ENCODE results near the gene ORM1. TPM values are rescaled to one million over a fixed set of nuclear protein-coding genes. Genes with fewer than 3 reads are reported as not detected.

The ORM1 gene
- total RNA-seq, 2 experiments from 2014 or later, result not detected

GRCh38 chr9:114335745-114336144 is 12.8 kb downstream of the ORM1 start:
- intact Hi-C loops (cut with micrococcal nuclease), result no loop called here

GRCh38 chr9:114336157-114336556 is 13.3 kb downstream of the ORM1 start:
- H3K27me3 Mint-ChIP-seq, result no peaks in the 10 kb centered on the region
- H3K27ac Mint-ChIP-seq, result peak overlapping the region; percentile 21
- intact Hi-C loops (cut with micrococcal nuclease), result no loop called here
- H3K9me3 Mint-ChIP-seq, result peaks cover 4% of the 10 kb centered on the region
- no peak overlapping the region for H3K4me3 Mint-ChIP-seq
- H3K4me1 Mint-ChIP-seq (ENCODE audit: low read depth), result peaks cover 10% of the 10 kb centered on the region
- ChIA-PET CTCF (interaction anchor here (1.0 to 1.2 kb wide), 4 partner anchors 45 to 317 kb away, joined by 3 to 4 read pairs (median 3); no protein-coding TSS in a partner anchor), POLR2A (no interaction called here)
- H3K36me3 Mint-ChIP-seq, result peaks cover 51% of the 10 kb centered on the region
- DNase-seq, result no peak

More at GRCh38 chr9:114335745-114336144, 12.8 kb downstream of the ORM1 start:
- no peak overlapping the region for H3K27ac Mint-ChIP-seq
- no peaks in the 10 kb centered on the region for H3K27me3 Mint-ChIP-seq
- H3K4me1 Mint-ChIP-seq (ENCODE audit: low read depth), result peaks cover 11% of the 10 kb centered on the region
- peaks cover 4% of the 10 kb centered on the region for H3K9me3 Mint-ChIP-seq
- CTCF ChIA-PET, result interaction anchor here (1.0 kb wide), 1 partner anchor 318 kb away, joined by 3 read pairs; no protein-coding TSS in a partner anchor
- H3K36me3 Mint-ChIP-seq, result peaks cover 49% of the 10 kb centered on the region
- no peak for DNase-seq
- no peak overlapping the region for H3K4me3 Mint-ChIP-seq
- POLR2A ChIA-PET, result no interaction called here

DNA sequence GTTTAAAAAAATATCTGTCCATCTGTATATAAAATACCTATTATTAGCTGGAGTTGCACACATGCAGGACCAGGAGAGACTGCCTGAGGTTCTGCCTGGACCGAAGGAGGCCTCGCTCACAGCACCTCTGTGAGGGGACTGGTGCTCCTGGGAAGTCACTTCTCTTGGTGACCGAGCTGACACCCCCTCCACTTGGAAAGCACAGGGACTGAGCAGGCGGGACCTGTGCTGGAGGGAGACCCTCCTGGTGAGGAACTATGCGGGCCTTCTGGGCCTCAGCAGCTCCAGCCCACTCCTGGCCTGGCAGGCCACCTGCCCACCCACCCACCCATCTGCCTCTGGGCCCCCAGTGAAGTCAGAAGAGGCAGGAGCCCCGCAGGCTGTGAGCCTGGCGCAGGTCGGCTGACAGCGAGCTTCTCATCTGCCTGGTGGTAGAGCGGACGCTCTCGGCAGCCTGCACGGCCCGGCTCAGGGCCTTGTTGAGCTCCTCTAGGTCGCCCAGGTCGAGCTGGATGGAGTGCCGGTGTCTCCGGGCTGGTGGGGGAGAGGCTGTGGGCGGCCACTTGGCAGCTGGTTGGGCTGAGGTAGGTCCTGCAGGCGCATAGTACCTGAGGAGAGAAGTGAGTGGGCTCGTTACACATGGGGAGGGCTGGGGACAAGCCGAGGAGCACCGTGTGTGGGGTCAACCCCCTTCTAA is 13.9 kb downstream of the ORM1 start:
- H3K9me3 Mint-ChIP-seq, result peaks cover 4% of the 10 kb centered on the region
- DNase-seq, result no peak
- POLR2A ChIA-PET, result no interaction called here

DNA sequence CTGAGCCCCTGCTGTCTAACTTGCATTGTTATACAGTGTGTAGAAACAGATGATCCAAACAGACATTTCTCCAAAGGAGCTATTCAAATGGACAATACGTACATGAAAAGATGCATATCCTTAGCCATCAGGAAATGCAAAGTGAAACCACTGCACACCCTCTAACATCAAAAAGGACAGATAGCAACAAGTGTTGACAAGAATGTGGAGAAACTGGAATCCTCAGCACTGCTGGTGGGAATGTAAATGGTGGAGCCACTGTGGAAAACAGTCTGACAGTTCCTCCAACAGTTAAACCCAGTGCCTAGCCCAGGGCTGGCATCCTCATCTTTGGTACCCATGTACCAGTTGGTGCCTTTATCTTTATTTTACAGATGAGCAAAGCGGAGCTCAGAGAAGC is 15.3 kb downstream of the ORM1 start:
- Mint-ChIP-seq H3K36me3 (peaks cover 63% of the 10 kb centered on the region), H3K27ac (peak overlapping the region; percentile 2), H3K27me3 (no peaks in the 10 kb centered on the region), H3K4me3 (no peak overlapping the region), H3K9me3 (peaks cover 4% of the 10 kb centered on the region), H3K4me1 (ENCODE audit: low read depth) (peaks cover 3% of the 10 kb centered on the region)
- intact Hi-C loops (cut with micrococcal nuclease), result loop anchor here (2.0 kb wide), 1 partner anchor 49 kb away; the partner anchor contains the start of gene AKNA
- ChIA-PET POLR2A (interaction anchor here (0.7 to 2.1 kb wide), 2 partner anchors 10 to 71 kb away, joined by 3 to 7 read pairs; no protein-coding TSS in a partner anchor), CTCF (interaction anchor here (0.8 to 3.5 kb wide), 11 partner anchors 9 to 315 kb away, joined by 3 to 46 read pairs (median 5); partner anchors contain the start of gene AKNA)
- no peak for DNase-seq

More for the DNA sequence above, 13.9 kb downstream of the ORM1 start:
- H3K27ac Mint-ChIP-seq, result peak overlapping the region; percentile 21
- no peaks in the 10 kb centered on the region for H3K27me3 Mint-ChIP-seq
- H3K36me3 Mint-ChIP-seq, result peaks cover 58% of the 10 kb centered on the region
- CTCF ChIA-PET, result interaction anchor here (0.8 to 1.4 kb wide), 6 partner anchors 44 to 317 kb away, joined by 3 to 4 read pairs (median 3); no protein-coding TSS in a partner anchor
- intact Hi-C loops (cut with micrococcal nuclease), result no loop called here
- peaks cover 8% of the 10 kb centered on the region for H3K4me1 Mint-ChIP-seq (ENCODE audit: low read depth)
- H3K4me3 Mint-ChIP-seq, result no peak overlapping the region

GRCh38 chr9:114339130-114339908 is 16.4 kb downstream of the ORM1 start:
- intact Hi-C loops (cut with micrococcal nuclease), result loop anchor here (1.0 to 2.0 kb wide), 3 partner anchors 10 to 59 kb away; partner anchors contain the start of gene AKNA
- H3K9me3 Mint-ChIP-seq, result peaks cover 3% of the 10 kb centered on the region
- CTCF ChIA-PET, result interaction anchor here (0.7 to 3.5 kb wide), 16 partner anchors 10 to 314 kb away, joined by 3 to 46 read pairs (median 3); partner anchors contain the start of gene AKNA
- DNase-seq, result peak; percentile 71
- H3K36me3 Mint-ChIP-seq, result peaks cover 72% of the 10 kb centered on the region
- peaks cover 3% of the 10 kb centered on the region for H3K4me1 Mint-ChIP-seq (ENCODE audit: low read depth)
- no peaks in the 10 kb centered on the region for H3K27me3 Mint-ChIP-seq
- no peak overlapping the region for H3K4me3 Mint-ChIP-seq
- POLR2A ChIA-PET, result interaction anchor here (2.1 kb wide), 1 partner anchor 9 kb away, joined by 7 read pairs; no protein-coding TSS in a partner anchor
- H3K27ac Mint-ChIP-seq, result peak overlapping the region; percentile 64

DNA sequence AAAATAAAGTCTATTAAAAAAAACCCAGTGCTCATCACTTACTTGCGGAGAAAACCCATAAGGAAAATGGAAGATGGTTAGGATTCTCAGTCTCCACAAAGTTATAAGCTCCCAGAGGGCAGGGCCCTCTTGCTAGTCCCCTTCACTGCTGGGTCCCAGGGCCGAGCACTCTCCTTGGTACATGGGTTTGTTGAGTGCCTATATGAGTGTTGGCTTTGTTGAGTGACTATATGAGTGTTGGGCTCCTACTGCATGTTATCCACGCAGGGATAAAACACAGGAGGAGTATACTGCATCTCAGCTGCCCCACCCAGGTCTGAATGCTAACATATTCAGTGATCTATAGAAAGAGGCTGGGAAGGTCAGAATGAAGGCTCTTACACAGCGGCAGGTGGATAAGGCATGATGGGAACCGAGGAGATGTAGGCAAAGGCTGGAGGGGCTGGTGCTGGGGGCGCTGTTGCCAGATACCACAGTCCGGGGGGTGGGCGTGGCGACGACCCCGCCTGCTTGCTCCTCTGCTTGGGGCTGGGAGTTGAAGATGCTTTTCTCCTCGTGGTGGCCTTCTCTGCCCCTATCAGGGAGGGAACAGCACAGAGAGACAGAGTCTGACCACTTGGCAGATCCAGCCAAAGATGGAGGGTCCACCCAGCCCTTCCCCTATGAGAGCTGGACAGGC is 18.4 kb downstream of the ORM1 start:
- ChIA-PET POLR2A (interaction anchor here (0.7 kb wide), 1 partner anchor 44 kb away, joined by 3 read pairs; no protein-coding TSS in a partner anchor), CTCF (interaction anchor here (1.2 to 3.5 kb wide), 2 partner anchors 46 to 64 kb away, joined by 3 to 46 read pairs; partner anchors contain the start of gene AKNA)
- H3K36me3 Mint-ChIP-seq, result peaks cover 75% of the 10 kb centered on the region
- no peaks in the 10 kb centered on the region for H3K9me3 Mint-ChIP-seq
- H3K27ac Mint-ChIP-seq, result peak overlapping the region; percentile 58
- no peak overlapping the region for H3K4me3 Mint-ChIP-seq
- intact Hi-C loops (cut with micrococcal nuclease), result loop anchor here (10.0 kb wide), 1 partner anchor 144 kb away; no protein-coding TSS in a partner anchor
- DNase-seq, result no peak
- peaks cover 3% of the 10 kb centered on the region for H3K4me1 Mint-ChIP-seq (ENCODE audit: low read depth)
- H3K27me3 Mint-ChIP-seq, result no peaks in the 10 kb centered on the region

DNA sequence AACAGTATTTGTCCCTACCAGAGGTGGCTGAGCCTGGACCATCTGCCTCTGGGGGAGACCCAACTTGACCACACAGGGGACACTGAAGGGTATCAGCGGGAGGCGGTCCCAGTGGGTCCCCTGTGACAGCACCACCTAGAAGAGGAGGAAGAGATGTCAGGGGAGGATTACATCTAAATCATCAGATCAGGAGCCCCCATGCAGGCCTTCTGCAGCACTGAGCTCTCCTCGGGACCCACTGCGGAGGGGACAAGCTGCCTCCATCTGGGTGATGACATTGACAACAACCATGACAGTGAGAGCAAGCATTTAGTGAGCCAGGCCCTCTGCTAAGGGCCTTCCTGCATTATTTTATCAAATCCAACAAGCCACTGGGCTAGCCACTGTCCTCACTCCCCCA is 19.1 kb downstream of the ORM1 start:
- Mint-ChIP-seq H3K9me3 (no peaks in the 10 kb centered on the region), H3K27me3 (no peaks in the 10 kb centered on the region), H3K27ac (no peak overlapping the region), H3K4me3 (no peak overlapping the region), H3K36me3 (peaks cover 76% of the 10 kb centered on the region), H3K4me1 (ENCODE audit: low read depth) (peaks cover 3% of the 10 kb centered on the region)
- ChIA-PET POLR2A (interaction anchor here (0.7 kb wide), 1 partner anchor 44 kb away, joined by 3 read pairs; no protein-coding TSS in a partner anchor), CTCF (no interaction called here)
- DNase-seq, result no peak
- intact Hi-C loops (cut with micrococcal nuclease), result loop anchor here (10.0 kb wide), 1 partner anchor 143 kb away; no protein-coding TSS in a partner anchor

GRCh38 chr9:114342755-114343440 is 20.0 kb downstream of the ORM1 start:
- intact Hi-C loops (cut with micrococcal nuclease), result loop anchor here (10.0 kb wide), 1 partner anchor 142 kb away; no protein-coding TSS in a partner anchor
- H3K36me3 Mint-ChIP-seq, result peaks cover 75% of the 10 kb centered on the region
- no peak overlapping the region for H3K4me3 Mint-ChIP-seq
- H3K4me1 Mint-ChIP-seq (ENCODE audit: low read depth), result peaks cover 6% of the 10 kb centered on the region
- peak overlapping the region; percentile 66 for H3K27ac Mint-ChIP-seq
- no peaks in the 10 kb centered on the region for H3K27me3 Mint-ChIP-seq
- ChIA-PET CTCF (interaction anchor here (1.3 kb wide), 1 partner anchor 63 kb away, joined by 3 read pairs; no protein-coding TSS in a partner anchor), POLR2A (no interaction called here)
- no peaks in the 10 kb centered on the region for H3K9me3 Mint-ChIP-seq
- DNase-seq, result no peak

DNA sequence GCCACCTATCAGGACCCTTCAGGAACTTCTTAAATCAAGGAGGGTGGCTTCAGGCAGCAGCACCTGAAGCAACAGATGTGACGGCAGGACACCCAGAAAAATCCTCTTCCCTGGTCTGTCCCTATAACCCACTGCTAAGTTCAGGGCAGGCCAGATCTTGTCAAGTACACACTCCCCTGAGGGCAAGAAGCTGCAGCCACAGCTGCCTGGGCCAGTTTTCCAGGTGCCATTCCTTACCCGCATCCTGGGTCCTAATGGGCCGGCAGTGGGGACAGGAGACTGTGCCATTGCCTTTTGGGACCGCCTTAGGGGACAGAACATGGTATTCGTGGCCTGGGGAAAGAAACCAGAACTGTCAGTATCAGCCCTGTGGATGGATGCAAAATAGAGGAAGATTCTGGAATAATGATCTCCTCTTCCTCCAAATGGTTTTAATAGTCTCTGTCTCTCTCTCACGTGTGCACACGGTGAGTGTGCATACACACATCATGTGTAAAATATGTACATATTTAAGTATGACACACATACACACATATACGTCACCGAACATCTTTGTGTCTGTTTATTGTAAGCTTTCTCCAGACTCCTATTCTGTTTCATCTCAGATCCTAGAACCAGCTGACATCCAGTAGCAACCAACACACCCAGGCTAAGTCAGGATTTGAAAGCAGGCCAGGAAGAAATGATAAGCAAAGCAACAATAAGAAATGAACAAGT is 20.7 kb downstream of the ORM1 start:
- peak overlapping the region; percentile 66 for H3K27ac Mint-ChIP-seq
- no peak for DNase-seq
- intact Hi-C loops (cut with micrococcal nuclease), result loop anchor here (10.0 kb wide), 1 partner anchor 141 kb away; no protein-coding TSS in a partner anchor
- CTCF ChIA-PET, result interaction anchor here (1.0 to 1.7 kb wide), 3 partner anchors 54 to 310 kb away, joined by 3 to 6 read pairs (median 3); no protein-coding TSS in a partner anchor
- POLR2A ChIA-PET, result no interaction called here
- H3K27me3 Mint-ChIP-seq, result no peaks in the 10 kb centered on the region
- H3K36me3 Mint-ChIP-seq, result peaks cover 77% of the 10 kb centered on the region
- no peak overlapping the region for H3K4me3 Mint-ChIP-seq
- H3K4me1 Mint-ChIP-seq (ENCODE audit: low read depth), result peaks cover 13% of the 10 kb centered on the region
- H3K9me3 Mint-ChIP-seq, result no peaks in the 10 kb centered on the region

DNA sequence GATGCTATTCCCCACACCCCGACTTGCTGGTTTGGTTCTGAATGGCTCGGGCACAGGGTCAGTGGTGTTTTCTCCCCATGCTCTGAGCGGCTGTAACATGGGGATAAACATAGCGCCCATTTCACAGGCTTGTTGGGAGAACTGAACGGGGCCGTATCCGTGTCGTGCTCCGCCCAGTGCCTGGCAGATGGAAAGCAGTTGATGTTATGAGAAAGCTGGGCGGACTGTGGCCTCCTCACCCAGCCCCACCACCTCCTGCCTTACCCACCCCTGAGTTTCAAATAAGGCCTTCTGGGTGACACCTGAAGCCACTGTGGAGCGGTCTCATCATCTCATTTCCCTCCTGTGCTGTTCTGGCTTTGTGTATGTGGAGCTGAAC is 21.3 kb downstream of the ORM1 start:
- Mint-ChIP-seq H3K4me1 (ENCODE audit: low read depth) (peaks cover 19% of the 10 kb centered on the region), H3K4me3 (no peak overlapping the region), H3K27me3 (no peaks in the 10 kb centered on the region), H3K36me3 (peaks cover 77% of the 10 kb centered on the region), H3K9me3 (no peaks in the 10 kb centered on the region), H3K27ac (no peak overlapping the region)
- ChIA-PET CTCF (interaction anchor here (1.0 to 1.7 kb wide), 3 partner anchors 53 to 310 kb away, joined by 3 to 6 read pairs (median 4); no protein-coding TSS in a partner anchor), POLR2A (interaction anchor here (1.4 kb wide), 1 partner anchor 42 kb away, joined by 4 read pairs; no protein-coding TSS in a partner anchor)
- no peak for DNase-seq
- intact Hi-C loops (cut with micrococcal nuclease), result loop anchor here (10.0 kb wide), 1 partner anchor 141 kb away; no protein-coding TSS in a partner anchor

All from activated CD4-positive, alpha-beta memory T cell treated with anti-CD3 and anti-CD28 coated beads for 36 hours (primary cell).